Right lobe of liver (tissue), 4 donors: Measurements from ENCODE around the gene GMEB1.

Experiments
- CTCF ChIP-seq, 4 donors: fragments of 200-600 bp in 3 of 4; fragments of 450-650 bp in 1 of 4; IDR thresholded peaks; one replicate each; pipeline versions ENCODE4 v1.5.1 to v1.8.0; 2016 to 2022; ENCODE audit warnings: antibody characterized with exemption in 4 of 4, mild to moderate bottlenecking in 2 of 4
- POLR2A ChIP-seq: fragments of 450-650 bp; IDR thresholded peaks from one replicate; pipeline ENCODE4 v1.6.1; 2017; ENCODE audit warnings: antibody characterized with exemption, mild to moderate bottlenecking
- donor health status: DM: no; HTN: no; CAD: no.
- donor health status: DM: no; HTN: no; CAD: no.
- donor health status: DM: no; HTN: yes; CAD: no.

- TF ChIP-seq CTCF (IDR thresholded peaks at IDR 0.05) (no peak), POLR2A (no peak)
These were observed 50.2 kb downstream of the GMEB1 start for GRCh38 chr1:28718586-28719331.
